ENCODE measurements around the gene SPDYE17.
A peak's percentile ranks its signal among the peaks of the same experiment; 100 is the strongest.
"Not testable (repeated sequence)": the region's sequence is repeated elsewhere in the genome, so short reads cannot be mapped to it uniquely, and the experiment has no call there.

Gene SPDYE17

DNA sequence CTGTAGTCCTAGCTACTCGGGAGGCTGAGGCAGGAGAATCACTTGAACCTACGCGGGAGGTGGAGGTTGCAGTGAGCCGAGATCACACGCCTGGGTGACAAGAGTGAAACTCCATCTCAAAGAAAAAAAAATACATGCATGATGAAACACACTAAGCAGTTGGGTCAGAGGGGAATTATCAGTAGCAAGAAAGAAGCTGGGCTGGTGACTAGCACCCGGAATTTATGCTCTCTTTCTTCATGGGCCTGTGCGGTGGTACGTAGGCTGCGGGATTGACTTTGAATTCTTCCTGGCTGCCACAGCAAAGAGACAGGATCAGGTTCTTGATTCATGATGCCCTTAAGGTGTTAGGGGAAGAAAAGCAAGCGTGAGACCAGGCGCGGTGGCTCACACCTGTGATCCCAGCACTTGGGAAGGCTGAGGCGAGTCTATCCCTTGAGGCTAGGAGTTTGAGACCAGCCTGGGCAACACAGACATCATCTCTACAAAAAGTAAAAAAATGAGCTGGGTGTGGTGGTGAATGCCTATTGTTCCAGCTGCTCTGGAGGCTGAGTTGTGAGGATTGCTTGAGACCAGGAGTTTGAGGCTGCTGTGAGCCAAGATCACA, 54.3 kb downstream of the SPDYE17 start:
- H3K4me1 ChIP-seq (ENCODE audit: control insufficient read depth in 1 of 2, insufficient read depth in 2 of 2, low read length in 2 of 2); H3K4me3 ChIP-seq (ENCODE audit: low read depth, low read length); H3K27ac ChIP-seq (ENCODE audit: low read depth, low read length); H3K23ac ChIP-seq (ENCODE audit: low read length); H3K9ac ChIP-seq (ENCODE audit: low read length); H3K9me3 ChIP-seq (ENCODE audit: insufficient read depth, low read depth, low read length); H4K12ac ChIP-seq (ENCODE audit: low read depth, low read length); H4K8ac ChIP-seq (ENCODE audit: low read depth, low read length); H2AK5ac ChIP-seq (ENCODE audit: low read length); H2BK120ac ChIP-seq (ENCODE audit: insufficient read depth, low read length, poor library complexity); H3K18ac ChIP-seq (ENCODE audit: low read length); H3K79me1 ChIP-seq (ENCODE audit: low read length); H4K91ac ChIP-seq (ENCODE audit: low read depth, low read length); H2BK5ac ChIP-seq (ENCODE audit: low read depth, low read length, poor library complexity); H3K27me3 ChIP-seq (ENCODE audit: insufficient read depth, low read length); H3K4me2 ChIP-seq (ENCODE audit: low read length); H3K4ac ChIP-seq (ENCODE audit: low read depth, low read length); H3K79me2 ChIP-seq (ENCODE audit: control insufficient read depth, insufficient read depth, low read length, poor library complexity); H3K14ac ChIP-seq (ENCODE audit: low read length); H2BK12ac ChIP-seq (ENCODE audit: low read length); H2AFZ ChIP-seq (ENCODE audit: insufficient read depth, low read length, poor library complexity): not testable (repeated sequence)
- peaks cover 25 to 26% of the 10 kb centered on the region in 2 experiments for H3K36me3 ChIP-seq (ENCODE audit: control insufficient read depth in 1 of 2, insufficient read depth in 2 of 2, low read length in 2 of 2)
- peak in 1 of 2 donors; percentile 14 for DNase-seq
- no CpG with 5 or more reads among the region's 13 CpGs for WGBS (ENCODE audit: extremely low coverage, insufficient coverage, insufficient read length)

- H3K9me3 ChIP-seq (ENCODE audit: insufficient read depth, low read depth, low read length); H3K14ac ChIP-seq (ENCODE audit: low read length); H2AK5ac ChIP-seq (ENCODE audit: low read length); H4K8ac ChIP-seq (ENCODE audit: low read depth, low read length); H3K27ac ChIP-seq (ENCODE audit: low read depth, low read length); H3K4ac ChIP-seq (ENCODE audit: low read depth, low read length); H3K23ac ChIP-seq (ENCODE audit: low read length); H2BK5ac ChIP-seq (ENCODE audit: low read depth, low read length, poor library complexity); H3K4me1 ChIP-seq (ENCODE audit: control insufficient read depth in 1 of 2, insufficient read depth in 2 of 2, low read length in 2 of 2); H3K79me1 ChIP-seq (ENCODE audit: low read length); H3K9ac ChIP-seq (ENCODE audit: low read length); H4K91ac ChIP-seq (ENCODE audit: low read depth, low read length); H4K12ac ChIP-seq (ENCODE audit: low read depth, low read length); H3K4me2 ChIP-seq (ENCODE audit: low read length); H2BK120ac ChIP-seq (ENCODE audit: insufficient read depth, low read length, poor library complexity); H2BK12ac ChIP-seq (ENCODE audit: low read length); H3K79me2 ChIP-seq (ENCODE audit: control insufficient read depth, insufficient read depth, low read length, poor library complexity); H3K4me3 ChIP-seq (ENCODE audit: low read depth, low read length); H3K27me3 ChIP-seq (ENCODE audit: insufficient read depth, low read length); H2AFZ ChIP-seq (ENCODE audit: insufficient read depth, low read length, poor library complexity); H3K18ac ChIP-seq (ENCODE audit: low read length); DNase-seq: not testable (repeated sequence)
- H3K36me3 ChIP-seq (ENCODE audit: control insufficient read depth in 1 of 2, insufficient read depth in 2 of 2, low read length in 2 of 2) = peaks cover 12% of the 10 kb centered on the region in 2 experiments
- no CpG with 5 or more reads among the region's 27 CpGs for WGBS (ENCODE audit: extremely low coverage, insufficient coverage, insufficient read length)
Observed at GRCh38 chr7:76974793-76975579, 57.2 kb downstream of the SPDYE17 start.

DNA sequence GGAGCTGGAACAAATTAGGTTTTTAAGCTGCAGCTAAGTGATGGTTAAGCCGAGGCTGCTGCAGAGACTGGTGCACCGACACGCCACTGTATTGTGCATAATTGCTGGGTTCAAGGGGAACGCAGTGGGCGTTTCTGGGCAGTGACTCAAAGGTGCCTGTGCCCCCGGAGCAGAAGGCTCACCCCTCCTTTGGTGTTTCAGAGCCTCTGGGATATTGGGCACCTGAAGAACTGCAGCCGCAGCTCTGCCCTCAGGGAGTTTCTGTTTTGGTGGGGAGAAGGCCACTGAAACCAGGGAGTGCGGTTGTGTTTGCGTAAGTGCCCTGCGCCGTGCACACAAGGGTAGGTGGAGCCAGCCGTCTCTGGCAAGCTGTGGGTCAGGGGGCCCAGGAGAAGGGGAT, 57.8 kb downstream of the SPDYE17 start:
- H2BK12ac ChIP-seq (ENCODE audit: low read length); H4K91ac ChIP-seq (ENCODE audit: low read depth, low read length); H3K4ac ChIP-seq (ENCODE audit: low read depth, low read length); H3K23ac ChIP-seq (ENCODE audit: low read length); H3K79me1 ChIP-seq (ENCODE audit: low read length); H2BK120ac ChIP-seq (ENCODE audit: insufficient read depth, low read length, poor library complexity); H4K12ac ChIP-seq (ENCODE audit: low read depth, low read length); H3K27ac ChIP-seq (ENCODE audit: low read depth, low read length); H3K79me2 ChIP-seq (ENCODE audit: control insufficient read depth, insufficient read depth, low read length, poor library complexity); H4K8ac ChIP-seq (ENCODE audit: low read depth, low read length); H2BK5ac ChIP-seq (ENCODE audit: low read depth, low read length, poor library complexity); H3K18ac ChIP-seq (ENCODE audit: low read length); H3K14ac ChIP-seq (ENCODE audit: low read length); H3K27me3 ChIP-seq (ENCODE audit: insufficient read depth, low read length); H2AFZ ChIP-seq (ENCODE audit: insufficient read depth, low read length, poor library complexity); H3K4me1 ChIP-seq (ENCODE audit: control insufficient read depth in 1 of 2, insufficient read depth in 2 of 2, low read length in 2 of 2); H2AK5ac ChIP-seq (ENCODE audit: low read length); H3K9me3 ChIP-seq (ENCODE audit: insufficient read depth, low read depth, low read length); H3K4me2 ChIP-seq (ENCODE audit: low read length); DNase-seq; H3K9ac ChIP-seq (ENCODE audit: low read length); H3K4me3 ChIP-seq (ENCODE audit: low read depth, low read length): not testable (repeated sequence)
- H3K36me3 ChIP-seq (ENCODE audit: control insufficient read depth in 1 of 2, insufficient read depth in 2 of 2, low read length in 2 of 2) = peaks cover 10 to 12% of the 10 kb centered on the region in 2 experiments
- no CpG with 5 or more reads among the region's 12 CpGs for WGBS (ENCODE audit: extremely low coverage, insufficient coverage, insufficient read length)

DNA sequence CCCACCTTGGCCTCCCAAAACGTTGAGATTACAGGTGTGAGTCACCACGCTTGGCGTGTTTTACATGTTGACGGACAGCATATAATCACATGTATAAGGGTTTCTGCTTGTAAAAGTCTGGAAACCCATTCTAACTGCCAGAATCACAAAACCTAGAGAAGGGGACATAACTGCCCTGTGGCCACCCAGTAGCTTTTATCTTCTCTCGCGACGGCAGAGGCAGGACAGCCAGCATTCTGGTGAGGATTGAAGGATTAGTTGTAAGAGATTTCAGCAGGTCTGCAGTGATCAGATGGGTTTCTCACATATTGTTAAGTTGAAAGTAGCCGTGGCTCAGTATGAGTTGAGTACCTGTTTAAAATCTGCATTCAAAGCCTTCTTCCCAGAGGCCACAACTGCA, 59.8 kb downstream of the SPDYE17 start:
- not testable (repeated sequence) for H3K4me3 ChIP-seq (ENCODE audit: low read depth, low read length); H2BK12ac ChIP-seq (ENCODE audit: low read length); H3K4me2 ChIP-seq (ENCODE audit: low read length); H3K4me1 ChIP-seq (ENCODE audit: control insufficient read depth in 1 of 2, insufficient read depth in 2 of 2, low read length in 2 of 2); H3K79me2 ChIP-seq (ENCODE audit: control insufficient read depth, insufficient read depth, low read length, poor library complexity); H3K36me3 ChIP-seq (ENCODE audit: control insufficient read depth in 1 of 2, insufficient read depth in 2 of 2, low read length in 2 of 2); H3K14ac ChIP-seq (ENCODE audit: low read length); H3K23ac ChIP-seq (ENCODE audit: low read length); H3K79me1 ChIP-seq (ENCODE audit: low read length); H2BK120ac ChIP-seq (ENCODE audit: insufficient read depth, low read length, poor library complexity); H2AK5ac ChIP-seq (ENCODE audit: low read length); H4K12ac ChIP-seq (ENCODE audit: low read depth, low read length); H3K27me3 ChIP-seq (ENCODE audit: insufficient read depth, low read length); H3K18ac ChIP-seq (ENCODE audit: low read length); H3K27ac ChIP-seq (ENCODE audit: low read depth, low read length); H3K9me3 ChIP-seq (ENCODE audit: insufficient read depth, low read depth, low read length); H2AFZ ChIP-seq (ENCODE audit: insufficient read depth, low read length, poor library complexity); H3K9ac ChIP-seq (ENCODE audit: low read length); H4K91ac ChIP-seq (ENCODE audit: low read depth, low read length); H3K4ac ChIP-seq (ENCODE audit: low read depth, low read length); H4K8ac ChIP-seq (ENCODE audit: low read depth, low read length)
- DNase-seq = peak; percentile 46 to 55
- peak overlapping the region; percentile 13 for H2BK5ac ChIP-seq (ENCODE audit: low read depth, low read length, poor library complexity)
- no CpG with 5 or more reads among the region's 8 CpGs for WGBS (ENCODE audit: extremely low coverage, insufficient coverage, insufficient read length)

Data from trophoblast cell (in vitro differentiated cells and primary cell).